ENCODE results near the gene OTUB2. TPM values are rescaled to one million over a fixed set of nuclear protein-coding genes. Genes with fewer than 3 reads are reported as not detected.
A peak's percentile ranks its signal among the peaks of the same experiment; 100 is the strongest.

Gene OTUB2
- total RNA-seq, 2 experiments from 2014 or later = 0.28 to 0.84 TPM

GRCh38 chr14:94036313-94037167 is 10.4 kb downstream of the OTUB2 start:
- Histone ChIP-seq H3K36me3 (ENCODE audit: insufficient read depth, low read length) (no peaks in the 10 kb centered on the region), H3K27ac (ENCODE audit: low read depth, low read length, poor library complexity, severe bottlenecking) (no peak overlapping the region), H2AFZ (ENCODE audit: low read length) (no peak overlapping the region), H3K9me3 (ENCODE audit: low read length) (no peaks in the 10 kb centered on the region), H4K20me1 (ENCODE audit: insufficient read depth, low read length) (no peaks in the 10 kb centered on the region), H3K4me3 (ENCODE audit: low read depth, low read length, poor library complexity, severe bottlenecking) (no peak overlapping the region), H3K4me1 (ENCODE audit: insufficient read depth, low read length, poor library complexity, severe bottlenecking) (no peaks in the 10 kb centered on the region), H3K9me2 (ENCODE audit: insufficient read depth, low read length) (no peaks in the 10 kb centered on the region), H3K4me2 (ENCODE audit: low read length) (no peak overlapping the region), H3K79me2 (ENCODE audit: insufficient read depth, low read depth, low read length) (no peaks in the 10 kb centered on the region)
- DNase-seq (ENCODE audit: low spot score) = peak; percentile 79
- ChIA-PET POLR2A (interaction anchor here (0.6 to 2.5 kb wide), 2 partner anchors 17 to 95 kb away, joined by 3 to 5 read pairs; no protein-coding TSS in a partner anchor), CTCF (ENCODE audit: unreplicated experiment) (interaction anchor here (0.6 to 1.3 kb wide), 8 partner anchors 17 to 101 kb away, joined by 3 to 11 read pairs (median 4); no protein-coding TSS in a partner anchor)
- TF ChIP-seq CTCF (conservative IDR thresholded peaks at IDR 0.05; ENCODE audit: low read length) = peak; percentile 90
- TF ChIP-seq EZH2phosphoT487 (IDR thresholded peaks at IDR 0.05; ENCODE audit: borderline replicate concordance, low read depth, low read length) = no peak
- BruUV-seq (replicated peaks) = no TSS peak
- intact Hi-C loops (cut with micrococcal nuclease; ENCODE audit: unreplicated experiment) = loop anchor here (1.0 kb wide), 2 partner anchors 100 to 144 kb away; no protein-coding TSS in a partner anchor

GRCh38 chr14:94037954-94038353 is 11.8 kb downstream of the OTUB2 start:
- intact Hi-C loops (cut with micrococcal nuclease; ENCODE audit: unreplicated experiment) = no loop called here
- DNase-seq (ENCODE audit: low spot score) = no peak
- Histone ChIP-seq H4K20me1 (ENCODE audit: insufficient read depth, low read length) (no peaks in the 10 kb centered on the region), H3K36me3 (ENCODE audit: insufficient read depth, low read length) (no peaks in the 10 kb centered on the region), H3K4me2 (ENCODE audit: low read length) (no peak overlapping the region), H3K9me3 (ENCODE audit: low read length) (no peaks in the 10 kb centered on the region), H3K9me2 (ENCODE audit: insufficient read depth, low read length) (no peaks in the 10 kb centered on the region), H3K79me2 (ENCODE audit: insufficient read depth, low read depth, low read length) (no peaks in the 10 kb centered on the region), H3K4me1 (ENCODE audit: insufficient read depth, low read length, poor library complexity, severe bottlenecking) (no peaks in the 10 kb centered on the region), H3K4me3 (ENCODE audit: low read depth, low read length, poor library complexity, severe bottlenecking) (no peak overlapping the region), H3K27ac (ENCODE audit: low read depth, low read length, poor library complexity, severe bottlenecking) (no peak overlapping the region), H2AFZ (ENCODE audit: low read length) (no peak overlapping the region)
- TF ChIP-seq EZH2phosphoT487 (IDR thresholded peaks at IDR 0.05; ENCODE audit: borderline replicate concordance, low read depth, low read length) (no peak), CTCF (conservative IDR thresholded peaks at IDR 0.05; ENCODE audit: low read length) (no peak)
- CTCF ChIA-PET (ENCODE audit: unreplicated experiment) = no interaction called here
- POLR2A ChIA-PET = interaction anchor here (0.8 kb wide), 1 partner anchor 8 kb away, joined by 4 read pairs; no protein-coding TSS in a partner anchor
- BruUV-seq (replicated peaks) = no TSS peak

GRCh38 chr14:94038510-94038909 is 12.4 kb downstream of the OTUB2 start:
- no peaks in the 10 kb centered on the region for H3K9me3 ChIP-seq (ENCODE audit: low read length)
- TF ChIP-seq EZH2phosphoT487 (IDR thresholded peaks at IDR 0.05; ENCODE audit: borderline replicate concordance, low read depth, low read length) (no peak), CTCF (conservative IDR thresholded peaks at IDR 0.05; ENCODE audit: low read length) (no peak)
- CTCF ChIA-PET (ENCODE audit: unreplicated experiment) = interaction anchor here (1.2 kb wide), 1 partner anchor 94 kb away, joined by 3 read pairs; no protein-coding TSS in a partner anchor
- intact Hi-C loops (cut with micrococcal nuclease; ENCODE audit: unreplicated experiment) = no loop called here
- H3K4me1 ChIP-seq (ENCODE audit: insufficient read depth, low read length, poor library complexity, severe bottlenecking) = no peaks in the 10 kb centered on the region
- no peak overlapping the region for H3K4me2 ChIP-seq (ENCODE audit: low read length)
- H3K4me3 ChIP-seq (ENCODE audit: low read depth, low read length, poor library complexity, severe bottlenecking) = no peak overlapping the region
- no peaks in the 10 kb centered on the region for H3K36me3 ChIP-seq (ENCODE audit: insufficient read depth, low read length)
- BruUV-seq (replicated peaks) = no TSS peak
- H4K20me1 ChIP-seq (ENCODE audit: insufficient read depth, low read length) = no peaks in the 10 kb centered on the region
- H3K79me2 ChIP-seq (ENCODE audit: insufficient read depth, low read depth, low read length) = no peaks in the 10 kb centered on the region
- no peak overlapping the region for H3K27ac ChIP-seq (ENCODE audit: low read depth, low read length, poor library complexity, severe bottlenecking)
- POLR2A ChIA-PET = interaction anchor here (0.6 kb wide), 1 partner anchor 52 kb away, joined by 3 read pairs; no protein-coding TSS in a partner anchor
- no peaks in the 10 kb centered on the region for H3K9me2 ChIP-seq (ENCODE audit: insufficient read depth, low read length)
- no peak for DNase-seq (ENCODE audit: low spot score)
- H2AFZ ChIP-seq (ENCODE audit: low read length) = no peak overlapping the region
